OCI-LY1 (cell line): ENCODE measurements around the gene PSMD7.

Experiments
- H2AFZ ChIP-seq: fragments of 200-600 bp; sonication (generic), shearing (Covaris generic); 2 replicates; pipeline ENCODE4 v1.6.0; 2014; ENCODE audit warnings: antibody characterized with exemption, mild to moderate bottlenecking, low read length
- H3F3A ChIP-seq: fragments of 200-600 bp; sonication (generic), shearing (Covaris generic); 2 replicates; pipeline ENCODE4 v1.6.0; 2014; ENCODE audit warnings: mild to moderate bottlenecking, antibody characterized with exemption, low read length, moderate library complexity; ENCODE audit not compliant: insufficient read depth
- H3K27ac ChIP-seq: fragments of 200-600 bp; sonication (generic); 2 replicates; pipeline ENCODE4 v1.5.1; 2014; ENCODE audit warnings: low read length, mixed run types, mild to moderate bottlenecking, low read depth; ENCODE audit not compliant: poor library complexity, severe bottlenecking
- H3K27me3 ChIP-seq: fragments of 200-600 bp; sonication (generic); 2 replicates; pipeline ENCODE4 v1.6.0; 2014; ENCODE audit warnings: antibody characterized with exemption, mild to moderate bottlenecking, low read length, moderate library complexity; ENCODE audit not compliant: insufficient read depth
- H3K36me3 ChIP-seq: fragments of 200-600 bp; sonication (generic); 2 replicates; pipeline ENCODE4 v1.6.1; 2014; ENCODE audit warnings: mild to moderate bottlenecking, antibody characterized with exemption, low read length, moderate library complexity, mixed read lengths; ENCODE audit not compliant: insufficient read depth
- H3K4me1 ChIP-seq: fragments of 200-600 bp; sonication (generic); 2 replicates; pipeline ENCODE4 v1.5.1; 2014; ENCODE audit warnings: mild to moderate bottlenecking, low read length, moderate library complexity; ENCODE audit not compliant: insufficient read depth, severe bottlenecking
- H3K4me2 ChIP-seq: fragments of 200-600 bp; sonication (generic), shearing (Covaris generic); 2 replicates; pipeline ENCODE4 v1.6.1; 2014; ENCODE audit warnings: low read length
- H3K4me3 ChIP-seq: fragments of 200-600 bp; sonication (generic); 2 replicates; pipeline ENCODE4 v1.5.1; 2014; ENCODE audit warnings: low read length, low read depth, mild to moderate bottlenecking, mixed read lengths; ENCODE audit not compliant: poor library complexity, severe bottlenecking
- H3K79me2 ChIP-seq: fragments of 200-600 bp; shearing (Covaris generic); 2 replicates; pipeline ENCODE4 v1.6.1; 2016; ENCODE audit warnings: mixed run types, low read length, mixed read lengths; ENCODE audit not compliant: insufficient read depth
- H3K9ac ChIP-seq: fragments of 200-600 bp; sonication (generic), shearing (Covaris generic); 2 replicates; pipeline ENCODE4 v1.6.1; 2014; ENCODE audit warnings: mild to moderate bottlenecking, low read length, mixed read lengths
- H3K9me2 ChIP-seq: fragments of 200-600 bp; sonication (generic), shearing (Covaris generic); 2 replicates; pipeline ENCODE4 v1.6.1; 2014; ENCODE audit warnings: low read depth, mild to moderate bottlenecking, low read length, mixed read lengths
- H3K9me3 ChIP-seq: fragments of 200-600 bp; shearing (Covaris generic); 2 replicates; pipeline ENCODE4 v1.6.1; 2014; ENCODE audit warnings: low read length, mixed read lengths
- H4K20me1 ChIP-seq: fragments of 200-600 bp; sonication (generic), shearing (Covaris generic); 2 replicates; pipeline ENCODE4 v1.6.0; 2016; ENCODE audit warnings: mild to moderate bottlenecking, low read length; ENCODE audit not compliant: insufficient read depth
- EZH2 ChIP-seq: fragments of 200-600 bp; sonication (generic), shearing (Covaris generic); IDR thresholded peaks from 2 replicates; pipeline ENCODE4 v1.8.0; 2017; ENCODE audit warnings: borderline replicate concordance, mixed run types, mild to moderate bottlenecking, antibody characterized with exemption, low read length, moderate library complexity, mixed read lengths
- TF ChIP-seq, protein P1 (sequence below): fragments of 200-600 bp; sonication (generic), shearing (Covaris generic); IDR thresholded peaks from 2 replicates; pipeline ENCODE4 v1.5.1; 2017; ENCODE audit warnings: mild to moderate bottlenecking, antibody characterized with exemption, low read length, moderate library complexity, mixed read lengths

Gene PSMD7

DNA sequence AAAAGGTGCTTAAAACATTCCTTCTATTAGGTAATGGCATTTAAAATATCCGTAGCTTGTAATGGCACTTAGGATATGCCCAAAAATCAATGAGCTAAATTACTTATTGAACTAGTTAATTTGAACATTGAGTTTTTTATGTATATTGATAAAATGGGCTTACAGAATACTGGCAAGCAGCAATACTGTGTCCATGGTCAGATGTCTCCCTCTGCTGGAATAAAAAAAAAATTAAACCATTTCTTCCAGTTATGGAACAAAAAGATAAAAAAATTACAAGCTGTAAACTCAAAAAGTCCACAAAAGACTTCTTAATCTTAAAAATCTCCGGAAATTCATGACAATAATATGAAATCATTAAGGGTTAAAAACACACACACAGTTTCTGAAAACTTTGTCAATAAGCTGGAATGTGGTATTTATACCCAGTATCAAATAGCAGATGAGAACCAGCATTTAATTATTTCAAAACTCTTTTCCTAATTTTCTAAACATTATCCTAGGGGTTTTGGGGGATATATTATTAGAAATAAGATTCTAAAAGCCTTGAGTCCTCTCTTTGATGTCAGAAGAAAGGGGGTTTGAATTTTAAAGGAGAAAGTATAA, 21.5 kb upstream of the PSMD7 start:
- Histone ChIP-seq H3K79me2 (no peaks in the 10 kb centered on the region), H3K4me3 (no peak overlapping the region), H3K4me2 (no peak overlapping the region), H3K9me3 (no peaks in the 10 kb centered on the region), H3K36me3 (no peaks in the 10 kb centered on the region), H2AFZ (no peak overlapping the region), H3F3A (no peaks in the 10 kb centered on the region), H3K27me3 (no peaks in the 10 kb centered on the region), H3K27ac (no peak overlapping the region), H3K9me2 (no peaks in the 10 kb centered on the region), H3K9ac (no peak overlapping the region), H3K4me1 (no peaks in the 10 kb centered on the region), H4K20me1 (no peaks in the 10 kb centered on the region)
- TF ChIP-seq, protein P1, sequence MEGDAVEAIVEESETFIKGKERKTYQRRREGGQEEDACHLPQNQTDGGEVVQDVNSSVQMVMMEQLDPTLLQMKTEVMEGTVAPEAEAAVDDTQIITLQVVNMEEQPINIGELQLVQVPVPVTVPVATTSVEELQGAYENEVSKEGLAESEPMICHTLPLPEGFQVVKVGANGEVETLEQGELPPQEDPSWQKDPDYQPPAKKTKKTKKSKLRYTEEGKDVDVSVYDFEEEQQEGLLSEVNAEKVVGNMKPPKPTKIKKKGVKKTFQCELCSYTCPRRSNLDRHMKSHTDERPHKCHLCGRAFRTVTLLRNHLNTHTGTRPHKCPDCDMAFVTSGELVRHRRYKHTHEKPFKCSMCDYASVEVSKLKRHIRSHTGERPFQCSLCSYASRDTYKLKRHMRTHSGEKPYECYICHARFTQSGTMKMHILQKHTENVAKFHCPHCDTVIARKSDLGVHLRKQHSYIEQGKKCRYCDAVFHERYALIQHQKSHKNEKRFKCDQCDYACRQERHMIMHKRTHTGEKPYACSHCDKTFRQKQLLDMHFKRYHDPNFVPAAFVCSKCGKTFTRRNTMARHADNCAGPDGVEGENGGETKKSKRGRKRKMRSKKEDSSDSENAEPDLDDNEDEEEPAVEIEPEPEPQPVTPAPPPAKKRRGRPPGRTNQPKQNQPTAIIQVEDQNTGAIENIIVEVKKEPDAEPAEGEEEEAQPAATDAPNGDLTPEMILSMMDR: peak; percentile 62; the same call in 1 of the 2 replicates
- no peak for TF ChIP-seq EZH2

DNA sequence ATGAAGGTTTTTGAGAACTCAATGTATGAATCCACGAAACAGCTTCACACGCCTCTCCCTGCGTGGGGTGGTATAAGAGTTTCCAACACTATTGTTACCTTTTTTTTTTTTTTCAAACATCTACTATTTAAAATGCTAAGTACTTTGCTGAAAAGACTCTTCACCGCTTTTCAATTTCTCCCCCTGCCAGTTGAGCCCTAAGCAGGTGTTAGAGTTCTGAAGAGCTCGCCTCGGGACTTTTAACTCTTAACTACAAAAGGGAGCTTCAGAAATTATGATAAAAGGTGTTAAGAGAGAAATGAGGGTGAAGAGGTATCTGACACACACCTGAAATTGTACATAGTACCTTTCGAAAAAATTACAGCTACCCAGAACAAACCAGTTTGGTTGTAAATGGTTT, 20.9 kb upstream of the PSMD7 start:
- no peaks in the 10 kb centered on the region for H3K79me2 ChIP-seq
- H3K9me3 ChIP-seq: no peaks in the 10 kb centered on the region
- H3K9ac ChIP-seq: no peak overlapping the region
- no peaks in the 10 kb centered on the region for H3K27me3 ChIP-seq
- no peaks in the 10 kb centered on the region for H3K36me3 ChIP-seq
- no peak overlapping the region for H3K4me3 ChIP-seq
- no peak overlapping the region for H3K27ac ChIP-seq
- no peaks in the 10 kb centered on the region for H4K20me1 ChIP-seq
- no peaks in the 10 kb centered on the region for H3K9me2 ChIP-seq
- no peak overlapping the region for H2AFZ ChIP-seq
- TF ChIP-seq, protein P1: no peak
- TF ChIP-seq EZH2: no peak
- H3F3A ChIP-seq: no peaks in the 10 kb centered on the region
- H3K4me1 ChIP-seq: no peaks in the 10 kb centered on the region
- H3K4me2 ChIP-seq: no peak overlapping the region

DNA sequence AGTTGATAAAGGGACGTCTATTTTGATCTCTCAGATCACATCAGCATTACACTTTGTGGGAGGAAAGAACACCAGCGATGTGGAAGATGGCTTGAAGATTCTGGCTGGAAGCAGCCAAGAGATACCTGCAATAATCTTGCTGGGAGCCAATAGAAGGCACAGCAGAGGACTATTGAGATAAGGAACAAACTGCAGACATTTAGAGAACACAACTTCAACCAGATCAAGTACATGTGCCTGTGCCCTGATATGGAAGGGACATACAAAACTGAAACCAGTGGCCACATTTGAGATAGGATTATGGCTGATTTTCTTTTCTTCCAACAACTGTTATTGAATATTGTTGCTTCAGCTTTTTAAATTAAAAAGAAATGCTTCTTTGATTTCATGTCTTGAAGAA, 18.6 kb upstream of the PSMD7 start:
- Histone ChIP-seq H3K9me3 (no peaks in the 10 kb centered on the region), H3F3A (no peaks in the 10 kb centered on the region), H3K27ac (no peak overlapping the region), H3K4me1 (no peaks in the 10 kb centered on the region), H3K36me3 (no peaks in the 10 kb centered on the region), H3K9ac (no peak overlapping the region), H3K4me3 (no peak overlapping the region), H3K9me2 (no peaks in the 10 kb centered on the region), H3K79me2 (no peaks in the 10 kb centered on the region), H4K20me1 (no peaks in the 10 kb centered on the region), H2AFZ (no peak overlapping the region), H3K27me3 (no peaks in the 10 kb centered on the region), H3K4me2 (no peak overlapping the region)
- TF ChIP-seq, protein P1: no peak
- TF ChIP-seq EZH2: no peak
